Choroid plexus epithelial cell (primary cell): Measurements from ENCODE around the gene DSG2.

ENCODE experiments used
- DNase-seq: peaks from one replicate; pipeline ENCODE4 v3.0.0-alpha.2; 2010; ENCODE audit warnings: low read depth
- H3K4me3 ChIP-seq: 2 replicates; pipeline ENCODE4 v1.5.1; 2011; ENCODE audit warnings: low read depth, mild to moderate bottlenecking, control low read depth, low read length, moderate library complexity
- TF ChIP-seq, protein P1 (sequence below): conservative IDR thresholded peaks from 2 replicates; pipeline ENCODE4 v1.5.1; 2011; ENCODE audit warnings: low read depth, mild to moderate bottlenecking, control low read depth, inconsistent platforms, low read length, moderate library complexity

DSG2 gene

DNA sequence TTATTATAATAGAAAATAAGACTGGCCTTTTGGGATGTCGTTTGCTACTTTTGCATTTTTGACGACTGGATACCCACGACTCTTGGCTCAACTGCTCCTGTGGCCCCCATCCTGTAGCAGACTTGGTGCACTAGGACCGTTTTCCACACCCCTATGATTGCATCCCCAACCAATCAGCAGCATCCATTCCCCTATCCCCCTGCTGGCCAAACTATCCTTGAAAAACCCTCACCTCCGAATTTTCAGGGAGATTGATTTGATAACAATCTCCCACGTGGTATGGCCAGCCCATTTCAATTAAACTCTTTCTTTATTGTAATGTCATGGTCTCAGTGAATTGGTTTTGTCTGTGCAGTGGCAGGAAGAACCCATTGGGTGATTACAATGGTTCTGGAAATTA, 55.8 kb downstream of the DSG2 start:
- TF ChIP-seq, protein P1, sequence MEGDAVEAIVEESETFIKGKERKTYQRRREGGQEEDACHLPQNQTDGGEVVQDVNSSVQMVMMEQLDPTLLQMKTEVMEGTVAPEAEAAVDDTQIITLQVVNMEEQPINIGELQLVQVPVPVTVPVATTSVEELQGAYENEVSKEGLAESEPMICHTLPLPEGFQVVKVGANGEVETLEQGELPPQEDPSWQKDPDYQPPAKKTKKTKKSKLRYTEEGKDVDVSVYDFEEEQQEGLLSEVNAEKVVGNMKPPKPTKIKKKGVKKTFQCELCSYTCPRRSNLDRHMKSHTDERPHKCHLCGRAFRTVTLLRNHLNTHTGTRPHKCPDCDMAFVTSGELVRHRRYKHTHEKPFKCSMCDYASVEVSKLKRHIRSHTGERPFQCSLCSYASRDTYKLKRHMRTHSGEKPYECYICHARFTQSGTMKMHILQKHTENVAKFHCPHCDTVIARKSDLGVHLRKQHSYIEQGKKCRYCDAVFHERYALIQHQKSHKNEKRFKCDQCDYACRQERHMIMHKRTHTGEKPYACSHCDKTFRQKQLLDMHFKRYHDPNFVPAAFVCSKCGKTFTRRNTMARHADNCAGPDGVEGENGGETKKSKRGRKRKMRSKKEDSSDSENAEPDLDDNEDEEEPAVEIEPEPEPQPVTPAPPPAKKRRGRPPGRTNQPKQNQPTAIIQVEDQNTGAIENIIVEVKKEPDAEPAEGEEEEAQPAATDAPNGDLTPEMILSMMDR: peak; percentile 46
- peak; percentile 26 for DNase-seq
- H3K4me3 ChIP-seq: no peak overlapping the region

DNA sequence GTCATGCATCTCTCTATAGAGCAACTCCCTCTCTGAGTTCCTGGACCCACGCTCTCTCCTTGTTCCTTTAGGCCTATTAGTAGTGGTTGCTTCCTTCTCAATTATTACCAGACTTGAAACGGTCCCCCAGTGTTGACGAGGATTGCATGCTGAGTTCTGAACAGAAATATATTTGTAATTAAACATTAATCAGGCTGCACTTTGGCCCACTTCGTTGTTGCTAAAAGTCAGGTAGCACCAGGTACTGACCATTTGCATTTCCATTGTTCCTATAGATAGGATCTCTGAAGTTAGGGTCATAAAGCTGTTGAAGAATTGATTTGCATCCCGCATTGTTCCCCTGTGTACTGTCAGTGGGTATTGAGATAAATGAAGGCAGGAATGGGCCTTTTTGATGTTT, 56.8 kb downstream of the DSG2 start:
- DNase-seq: no peak
- H3K4me3 ChIP-seq: no peak overlapping the region
- TF ChIP-seq, protein P1: no peak

DNA sequence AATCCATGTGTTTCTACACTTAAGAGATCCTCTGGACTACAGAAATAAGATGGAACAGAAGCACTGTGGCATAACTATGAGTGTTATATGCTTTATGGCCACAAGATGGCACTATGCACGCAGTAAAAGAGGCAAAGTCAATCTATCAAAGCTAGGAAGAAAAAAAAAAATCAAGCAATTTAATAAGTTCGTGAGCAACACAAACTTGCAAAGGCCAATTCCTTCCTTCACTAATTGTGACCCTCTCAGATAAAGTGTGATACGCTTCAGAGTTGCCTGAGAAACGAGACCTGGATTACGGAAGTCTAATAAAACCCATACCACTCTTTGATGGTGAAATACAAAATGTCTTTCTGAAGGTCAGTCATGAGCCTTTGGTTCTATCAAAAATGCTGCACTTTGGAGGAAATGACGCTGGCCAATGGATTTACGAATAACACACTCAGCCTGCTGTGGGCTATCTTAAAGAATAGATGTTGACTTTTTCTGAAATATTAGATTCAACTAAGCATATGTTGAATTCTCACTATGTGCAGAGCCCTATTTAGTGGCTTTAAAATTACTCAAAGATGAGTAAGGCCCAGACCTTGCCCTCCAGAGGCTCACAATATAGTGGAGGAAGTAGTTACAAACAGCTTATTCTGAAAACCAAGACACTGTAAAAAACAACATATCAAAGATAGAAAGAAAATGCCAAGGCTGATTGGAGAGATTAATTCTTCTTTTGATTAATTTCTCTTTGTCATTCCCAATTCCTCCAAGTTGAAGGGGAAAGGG, 58.2 kb downstream of the DSG2 start:
- DNase-seq: peak; percentile 88
- H3K4me3 ChIP-seq: no peak overlapping the region
- TF ChIP-seq, protein P1: peak; percentile 74

DNA sequence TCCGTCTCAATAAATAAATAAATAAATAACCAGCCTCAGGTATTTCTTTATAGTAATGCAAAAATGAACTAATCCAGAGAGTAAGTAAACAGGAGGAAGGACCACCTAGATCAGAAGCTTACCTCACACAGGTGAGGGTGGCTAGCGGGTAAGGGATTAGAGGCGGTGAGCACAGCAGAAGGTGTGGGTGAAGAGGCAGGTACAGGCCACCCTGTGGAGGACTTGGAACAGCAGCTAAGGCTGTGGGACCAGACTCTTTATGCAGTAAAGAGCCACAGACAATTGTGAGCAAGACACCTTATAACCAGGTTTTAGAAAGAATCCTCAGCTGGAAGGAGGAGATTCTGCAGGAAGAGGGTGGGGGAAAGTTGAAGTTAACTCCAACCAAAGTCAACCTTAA, 59.5 kb downstream of the DSG2 start:
- no peak overlapping the region for H3K4me3 ChIP-seq
- no peak for DNase-seq
- TF ChIP-seq, protein P1: no peak

DNA sequence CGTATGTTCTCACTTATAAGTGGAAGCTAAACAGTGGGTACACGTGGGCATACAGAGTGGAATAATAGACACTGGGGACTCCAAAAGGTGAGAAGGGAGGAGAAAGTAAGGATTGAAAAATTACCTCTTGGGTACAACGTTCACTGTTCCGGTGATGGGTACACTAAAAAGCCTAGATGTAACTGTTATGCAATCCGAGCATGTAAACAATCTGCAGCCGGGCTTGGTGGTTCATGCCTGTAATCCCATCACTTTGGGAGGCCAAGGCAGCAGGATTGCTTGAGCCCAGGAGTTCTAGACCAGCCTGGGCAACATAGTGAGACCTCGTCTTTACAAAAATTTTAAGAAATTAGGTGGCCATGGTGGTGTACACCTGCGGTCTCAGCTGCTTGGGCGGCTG, 60.6 kb downstream of the DSG2 start:
- TF ChIP-seq, protein P1: no peak
- no peak for DNase-seq
- H3K4me3 ChIP-seq: no peak overlapping the region

DNA sequence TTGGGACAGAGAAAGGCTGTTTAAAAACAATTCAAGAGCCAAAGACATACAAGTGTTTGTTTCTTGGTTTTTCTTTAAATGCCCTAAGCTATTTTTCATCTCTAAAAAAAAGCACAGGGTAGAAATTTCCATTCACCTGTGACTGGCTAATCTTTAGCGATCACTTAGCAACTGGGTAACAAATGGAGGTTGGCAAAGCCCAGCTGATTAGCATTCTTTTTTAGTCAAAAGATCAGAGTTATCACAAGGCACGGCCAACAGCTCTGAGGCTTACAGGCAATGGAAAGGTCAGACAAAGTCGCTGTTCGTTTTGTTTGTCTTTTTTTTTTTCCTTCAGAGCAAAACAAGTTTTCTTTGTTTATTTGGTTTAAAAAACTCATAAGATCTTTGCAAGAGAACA, 64.7 kb downstream of the DSG2 start:
- TF ChIP-seq, protein P1: no peak
- DNase-seq: no peak
- no peak overlapping the region for H3K4me3 ChIP-seq

DNA sequence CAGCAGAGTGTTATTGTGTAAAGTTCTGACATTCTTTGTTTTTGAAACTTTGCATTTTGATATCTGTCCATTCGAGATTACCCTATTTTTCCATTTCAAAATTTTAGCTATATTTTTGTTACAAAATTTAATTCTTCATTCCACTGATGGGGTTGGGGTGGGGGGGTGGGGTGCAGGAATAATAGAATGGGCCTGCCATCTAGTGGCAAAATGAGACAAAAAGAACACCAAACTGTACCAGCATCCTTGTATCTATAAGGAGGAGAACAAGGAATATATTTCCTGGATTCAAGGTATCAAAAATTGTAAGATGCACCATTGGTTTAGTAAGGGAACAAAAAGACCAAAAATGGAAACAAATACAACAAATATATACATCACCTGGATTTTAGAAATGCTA, 65.8 kb downstream of the DSG2 start:
- peak; percentile 16 for DNase-seq
- no peak overlapping the region for H3K4me3 ChIP-seq

More for the DNA sequence above, 65.8 kb downstream of the DSG2 start:
- TF ChIP-seq, protein P1: no peak
